Measurements from ENCODE around the gene ICA1.

DNA sequence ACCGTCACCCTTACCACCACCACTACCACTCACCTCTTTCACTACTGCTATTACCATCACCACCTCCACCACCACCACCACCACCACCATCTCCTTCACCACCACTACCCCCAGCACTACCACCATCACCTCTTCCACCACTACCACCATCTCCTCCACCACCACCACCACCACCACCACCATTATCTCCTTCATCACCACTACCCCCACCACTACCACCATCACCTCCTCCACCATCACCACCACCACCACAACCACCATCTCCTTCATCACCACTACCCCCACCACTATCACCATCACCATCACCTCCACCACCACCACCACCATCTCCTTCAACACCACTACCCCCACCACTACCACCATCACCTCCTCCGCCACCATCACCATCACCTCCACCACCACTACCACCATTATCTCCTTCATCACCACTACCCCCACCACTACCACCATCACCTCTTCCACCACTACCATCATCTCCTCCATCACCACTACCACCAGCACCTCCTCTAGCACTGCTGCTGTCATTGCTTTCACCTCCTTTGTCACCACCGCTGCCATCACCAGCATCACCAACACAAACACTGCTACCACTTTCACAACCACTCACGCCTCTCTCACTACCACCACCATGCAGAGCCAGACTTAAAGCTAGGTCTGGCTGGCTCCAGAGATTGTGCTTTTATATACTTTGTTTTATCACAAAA lies 109.3 kb downstream of the ICA1 start:
- TF ChIP-seq, protein P1, sequence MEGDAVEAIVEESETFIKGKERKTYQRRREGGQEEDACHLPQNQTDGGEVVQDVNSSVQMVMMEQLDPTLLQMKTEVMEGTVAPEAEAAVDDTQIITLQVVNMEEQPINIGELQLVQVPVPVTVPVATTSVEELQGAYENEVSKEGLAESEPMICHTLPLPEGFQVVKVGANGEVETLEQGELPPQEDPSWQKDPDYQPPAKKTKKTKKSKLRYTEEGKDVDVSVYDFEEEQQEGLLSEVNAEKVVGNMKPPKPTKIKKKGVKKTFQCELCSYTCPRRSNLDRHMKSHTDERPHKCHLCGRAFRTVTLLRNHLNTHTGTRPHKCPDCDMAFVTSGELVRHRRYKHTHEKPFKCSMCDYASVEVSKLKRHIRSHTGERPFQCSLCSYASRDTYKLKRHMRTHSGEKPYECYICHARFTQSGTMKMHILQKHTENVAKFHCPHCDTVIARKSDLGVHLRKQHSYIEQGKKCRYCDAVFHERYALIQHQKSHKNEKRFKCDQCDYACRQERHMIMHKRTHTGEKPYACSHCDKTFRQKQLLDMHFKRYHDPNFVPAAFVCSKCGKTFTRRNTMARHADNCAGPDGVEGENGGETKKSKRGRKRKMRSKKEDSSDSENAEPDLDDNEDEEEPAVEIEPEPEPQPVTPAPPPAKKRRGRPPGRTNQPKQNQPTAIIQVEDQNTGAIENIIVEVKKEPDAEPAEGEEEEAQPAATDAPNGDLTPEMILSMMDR (IDR thresholded peaks at IDR 0.05): no peak
- TF ChIP-seq EP300 (IDR thresholded peaks at IDR 0.05) (no peak), POLR2AphosphoS5 (IDR thresholded peaks at IDR 0.05) (no peak)
